ENCODE results near the gene SAC3D1.

Gene SAC3D1

DNA sequence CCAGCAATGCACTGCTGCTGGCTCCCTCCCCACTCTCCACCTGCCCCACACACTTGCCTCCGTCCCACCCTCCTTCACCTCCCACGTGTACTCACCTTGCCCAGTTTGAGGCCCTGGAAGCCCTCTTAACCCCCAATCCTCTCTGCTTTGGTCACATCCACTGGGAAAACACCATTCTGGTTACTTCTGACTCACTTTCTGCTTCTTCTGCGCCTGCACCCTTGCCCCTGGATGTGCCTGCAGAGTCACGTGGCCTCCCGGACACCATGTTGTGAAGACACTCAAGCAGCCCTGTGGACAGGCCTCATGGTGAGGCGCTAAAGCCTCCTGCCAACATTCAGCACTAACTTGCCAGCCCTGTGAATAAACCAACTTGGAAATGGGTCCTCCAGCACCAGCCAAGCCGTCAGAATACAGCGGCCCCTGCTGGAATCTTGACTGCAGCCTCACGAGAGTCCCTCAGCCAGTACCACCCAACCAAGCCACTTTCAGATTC lies 20.0 kb downstream of the SAC3D1 start:
- peak; percentile 3 for DNase-seq

DNA sequence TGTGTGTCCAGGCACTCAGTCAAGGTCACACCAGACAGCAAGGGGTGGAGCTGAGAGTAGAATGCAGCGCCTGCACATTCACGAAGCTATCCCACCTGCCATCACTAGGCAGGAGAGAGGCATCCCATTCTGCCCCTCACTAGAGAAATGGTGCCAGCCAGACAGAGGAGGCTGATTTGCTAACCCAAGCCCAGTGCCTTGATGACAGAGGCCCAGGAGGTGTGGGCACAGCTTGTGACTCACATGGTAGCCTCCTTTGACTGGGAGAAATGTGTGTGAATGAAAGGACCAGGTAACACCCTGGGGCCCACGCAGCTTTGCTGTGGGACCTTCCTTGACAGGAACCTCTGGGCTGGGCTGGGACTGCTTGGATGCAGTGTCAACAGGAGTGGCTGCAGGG lies 22.5 kb downstream of the SAC3D1 start:
- DNase-seq, result no peak

DNA sequence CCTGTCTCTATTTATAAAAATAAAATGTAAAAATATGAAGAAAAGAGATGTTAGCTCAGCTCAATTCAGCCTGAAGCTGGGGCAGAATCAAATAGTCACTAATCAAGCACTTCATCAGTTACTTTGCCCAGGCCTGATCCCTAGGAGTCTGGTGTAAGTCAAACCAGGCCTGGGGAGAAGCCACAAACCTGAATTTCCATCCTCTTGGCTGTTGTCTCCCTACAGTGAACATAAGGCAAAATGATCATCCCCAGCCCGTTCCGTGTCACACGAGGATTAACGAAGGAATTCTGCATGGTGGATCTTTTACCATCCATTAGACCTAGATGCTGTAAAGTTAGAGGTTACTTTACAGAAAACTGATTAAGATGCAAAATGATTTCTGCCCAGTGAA lies 23.8 kb downstream of the SAC3D1 start:
- DNase-seq, result no peak

DNA sequence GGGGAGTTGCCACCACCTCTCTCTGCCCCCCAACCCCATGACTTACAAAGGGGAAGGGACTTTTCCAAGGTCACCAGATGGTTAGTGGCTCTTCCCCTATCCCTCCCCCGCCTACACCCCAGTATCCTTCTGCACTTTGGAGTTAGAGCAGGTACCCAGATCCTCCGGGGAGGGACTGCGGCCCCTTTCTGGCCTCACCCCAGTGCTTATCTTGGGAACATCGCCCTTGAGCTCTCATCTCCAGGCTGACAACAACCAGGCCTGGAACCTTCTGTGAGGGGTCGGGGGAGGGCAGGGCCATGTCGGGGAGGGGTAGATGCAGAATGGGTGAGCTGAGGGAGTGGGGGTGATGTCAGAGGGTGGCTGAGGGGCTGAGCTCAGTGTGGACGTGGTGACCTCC lies 24.8 kb downstream of the SAC3D1 start:
- DNase-seq, result no peak

DNA sequence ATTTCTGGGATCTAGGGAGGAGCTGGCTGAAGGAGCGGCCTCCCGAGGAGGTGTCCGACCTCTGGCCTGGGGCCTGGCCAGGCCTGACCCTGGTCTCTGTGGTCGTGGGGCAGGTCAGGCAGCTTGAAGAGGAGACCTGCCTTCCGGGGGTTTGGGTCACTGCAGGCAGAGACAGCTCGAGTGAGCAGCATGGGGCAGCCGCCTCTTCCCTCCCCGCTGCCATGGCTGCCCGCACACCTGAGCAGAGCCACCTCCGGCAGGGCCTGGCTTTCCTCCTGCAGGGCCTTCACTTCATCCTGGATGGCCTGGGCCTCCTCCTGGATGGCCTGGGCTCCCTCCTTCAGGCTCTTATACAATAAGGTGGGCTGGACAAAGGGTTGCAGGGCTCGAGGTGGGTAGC lies 25.3 kb downstream of the SAC3D1 start:
- no peak for DNase-seq

DNA sequence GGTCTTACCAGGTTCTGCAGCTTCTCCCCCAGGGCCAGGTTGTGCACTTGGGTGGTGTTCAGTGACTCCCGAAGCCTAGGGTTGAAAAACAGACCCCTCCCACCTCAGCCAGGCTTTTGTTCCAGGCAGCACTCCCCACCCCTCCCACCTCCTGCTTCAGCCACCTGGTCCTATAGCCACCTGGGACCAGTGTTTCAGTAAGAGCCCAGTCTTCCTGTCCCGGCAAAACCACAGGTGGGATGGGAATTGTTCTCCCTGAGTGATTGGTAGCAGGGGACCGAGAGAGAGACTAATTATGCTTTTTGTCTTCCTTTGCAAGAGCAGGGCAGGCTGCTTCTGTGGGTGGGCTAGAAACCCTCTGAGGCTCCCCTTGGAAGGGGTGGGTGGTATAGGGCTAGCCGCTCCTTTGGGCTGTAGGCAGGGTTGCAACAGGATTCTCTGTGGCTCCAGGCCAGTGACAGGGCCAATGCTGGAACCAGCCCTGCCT lies 25.8 kb downstream of the SAC3D1 start:
- no peak for DNase-seq

DNA sequence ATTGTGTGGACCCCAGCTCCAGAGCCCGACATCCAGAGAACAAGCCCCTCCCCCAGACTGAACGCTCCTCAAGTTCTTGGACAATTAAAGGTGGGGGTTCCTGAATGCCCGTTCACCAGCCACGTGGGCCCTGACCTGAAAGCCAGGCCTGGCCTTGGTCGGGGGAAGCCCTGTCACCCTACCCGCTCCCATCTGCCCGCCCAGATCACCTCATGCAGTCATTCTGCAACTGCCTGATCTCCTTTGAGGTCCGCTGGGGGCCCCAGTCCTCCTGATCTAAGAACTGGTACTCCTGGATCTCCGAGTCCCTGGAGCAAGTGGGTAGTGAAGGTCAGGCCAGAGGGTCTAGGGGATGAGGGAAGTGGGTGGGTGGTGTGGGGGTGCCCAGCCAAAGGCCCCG lies 26.4 kb downstream of the SAC3D1 start:
- DNase-seq, result no peak

DNA sequence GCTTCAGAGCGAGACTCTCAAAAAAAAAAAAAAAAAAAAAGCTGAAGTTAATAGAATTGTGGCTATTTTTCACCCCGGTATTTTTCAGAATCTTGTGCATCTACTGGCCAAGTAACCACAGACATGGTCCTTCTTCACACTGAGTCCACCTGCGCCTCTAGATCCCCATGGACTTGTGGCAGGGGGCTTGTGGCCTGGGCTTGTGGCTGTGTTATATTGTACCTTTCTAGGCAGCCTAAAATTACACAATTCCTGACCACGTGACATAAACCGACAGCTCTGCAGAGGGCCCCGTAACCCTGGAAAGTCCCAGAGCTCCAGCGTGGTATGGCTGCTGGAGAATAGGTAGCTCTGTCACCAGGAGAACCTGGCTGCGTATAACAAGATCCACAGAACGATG lies 28.2 kb downstream of the SAC3D1 start:
- no peak for DNase-seq

DNA sequence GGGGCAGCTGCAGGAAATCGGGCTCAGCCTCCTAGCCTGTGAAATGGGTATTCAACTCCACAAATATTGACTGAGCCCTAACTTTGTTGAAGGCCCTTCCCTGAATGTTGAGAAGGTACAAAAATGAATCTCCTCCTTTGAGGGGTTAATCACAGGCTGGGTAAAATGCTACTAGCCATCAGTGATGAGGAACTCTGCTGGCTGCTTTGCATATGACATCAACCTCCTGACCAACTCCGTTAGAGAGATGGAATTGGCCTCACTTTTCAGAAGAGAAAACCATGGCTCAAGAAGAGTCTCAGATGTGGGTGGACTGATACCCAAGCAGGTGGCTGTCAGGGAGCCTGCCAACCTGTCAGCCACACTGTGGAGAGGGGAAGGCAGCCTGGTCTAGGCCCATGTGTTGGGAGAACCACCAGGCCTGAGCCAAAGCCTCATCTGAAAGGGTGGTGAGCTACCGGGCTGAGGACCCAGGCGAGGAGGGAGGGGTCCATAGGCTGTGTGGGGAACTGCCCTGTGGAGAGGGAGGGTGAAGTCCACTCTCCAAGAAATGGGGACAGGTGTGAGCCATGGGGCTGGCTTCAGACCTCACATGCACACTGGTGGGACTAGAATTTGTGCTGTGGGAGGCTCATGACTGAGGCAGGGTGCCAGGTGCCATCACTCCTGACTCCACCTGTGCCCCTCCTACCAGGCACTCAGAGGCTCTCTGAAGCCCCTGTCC lies 31.1 kb downstream of the SAC3D1 start:
- DNase-seq, result no peak

DNA sequence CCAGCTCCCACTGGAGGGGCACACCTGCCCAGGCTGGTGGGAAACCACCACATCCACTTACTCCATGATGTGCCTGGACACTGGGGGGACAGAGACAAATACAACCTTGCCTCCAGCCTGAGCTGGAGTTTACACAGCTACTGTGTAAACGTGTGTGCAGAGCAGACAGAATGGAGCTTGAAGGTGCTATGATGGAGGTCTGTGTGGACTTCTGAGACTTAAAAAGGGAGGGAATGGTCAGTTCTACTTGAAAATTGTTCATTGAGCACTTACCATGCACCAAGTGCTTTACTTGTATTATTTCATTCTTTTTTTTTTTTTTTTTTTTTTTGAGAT lies 31.6 kb downstream of the SAC3D1 start:
- no peak for DNase-seq

DNA sequence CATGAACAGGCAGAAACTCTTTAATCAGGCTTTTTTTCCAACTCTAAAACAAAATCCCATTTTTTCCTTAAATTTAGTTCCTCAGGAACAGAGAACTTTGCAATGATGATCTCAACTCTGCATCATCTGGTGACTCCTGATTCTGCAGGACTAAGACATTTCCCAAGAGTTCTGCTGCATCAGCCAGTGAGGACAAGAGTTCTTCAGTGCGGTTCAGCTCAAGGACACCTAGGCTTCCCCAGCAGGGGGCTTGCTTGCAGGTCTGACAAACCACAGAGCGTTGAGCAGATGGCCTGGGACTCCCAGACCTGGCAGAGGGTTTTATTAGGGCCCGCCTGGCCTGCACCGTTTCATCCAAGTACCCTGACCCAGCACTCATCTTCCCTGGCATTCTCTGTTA lies 36.4 kb downstream of the SAC3D1 start:
- no peak for DNase-seq

DNA sequence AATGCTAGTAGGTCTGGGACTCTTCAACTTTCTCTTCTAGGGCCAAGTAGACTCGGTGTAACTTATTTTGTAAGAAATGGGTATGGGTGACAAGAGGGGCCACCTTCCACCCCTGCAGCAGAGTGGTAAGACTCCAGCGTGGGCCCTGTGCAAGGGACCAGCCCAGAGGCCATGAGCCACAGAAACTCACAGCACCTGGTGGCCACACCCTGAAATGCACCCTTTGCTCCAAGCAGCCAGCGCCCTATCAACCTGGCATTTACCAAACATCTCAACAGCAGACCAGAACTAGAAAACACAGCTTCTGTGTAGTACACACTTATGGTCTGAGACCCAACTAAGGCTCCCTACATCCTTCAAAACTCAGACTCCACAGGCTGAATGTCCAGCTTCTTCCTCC lies 37.1 kb downstream of the SAC3D1 start:
- DNase-seq, result peak; percentile 12

DNA sequence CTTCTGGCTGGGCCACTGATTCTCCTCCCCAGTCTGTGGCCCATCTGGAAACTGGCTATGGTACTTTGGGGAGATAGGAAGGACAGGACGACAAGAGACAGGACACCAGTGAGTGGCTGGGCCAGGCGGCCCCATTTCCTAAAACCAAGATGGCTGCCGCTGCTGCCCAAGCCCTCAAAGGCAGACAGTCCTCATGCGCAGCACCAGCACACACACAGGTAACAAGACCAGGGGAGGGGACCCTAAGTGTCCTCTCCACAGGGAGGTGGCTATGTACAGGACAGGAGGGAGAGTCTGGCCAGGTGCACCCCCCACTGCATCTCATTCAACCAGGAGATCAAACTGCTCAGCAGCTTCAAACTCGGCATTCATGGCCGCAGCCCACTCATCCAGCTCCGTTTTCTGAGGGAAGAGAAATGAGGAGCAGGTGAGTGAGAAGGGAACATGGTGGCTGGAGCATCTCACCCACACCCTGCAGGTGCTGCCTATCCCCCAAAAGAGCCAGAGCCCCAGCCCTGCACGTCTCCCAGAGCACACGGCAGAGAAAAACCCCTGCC lies 37.9 kb downstream of the SAC3D1 start:
- DNase-seq, result no peak

DNA sequence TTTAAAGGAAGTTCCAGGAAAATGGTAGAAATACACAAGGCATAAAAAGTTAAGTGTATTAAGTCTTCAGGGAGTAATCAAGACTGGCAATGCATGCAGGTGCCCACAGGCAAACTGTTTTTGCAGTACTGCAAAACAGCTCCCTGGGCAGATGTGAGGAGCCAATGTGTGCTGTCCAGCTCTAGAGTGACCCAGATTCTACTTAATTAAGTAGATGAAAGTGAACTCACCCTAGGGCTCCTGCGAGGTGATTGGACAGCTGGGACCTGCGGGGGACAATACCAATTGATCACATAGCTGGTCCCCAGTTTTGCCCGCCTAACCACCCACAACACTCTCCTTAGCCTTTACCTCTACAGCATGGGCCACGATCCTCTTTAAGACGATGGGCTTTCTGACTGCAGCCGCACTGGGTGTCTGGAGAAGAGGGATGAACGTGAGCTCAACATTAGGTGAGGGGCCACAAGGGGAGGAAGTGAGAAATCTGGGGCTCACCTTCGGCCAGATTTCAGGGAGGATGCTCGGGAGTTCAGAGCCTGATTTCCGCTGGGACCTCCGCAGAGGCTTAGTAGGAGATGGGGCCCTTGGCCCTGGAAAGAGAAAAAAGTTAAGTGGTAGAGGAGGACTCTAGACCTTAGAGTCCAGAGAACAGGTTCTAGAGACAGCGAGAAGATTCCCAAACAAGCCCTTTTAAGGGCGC lies 42.3 kb downstream of the SAC3D1 start:
- no peak for DNase-seq

DNA sequence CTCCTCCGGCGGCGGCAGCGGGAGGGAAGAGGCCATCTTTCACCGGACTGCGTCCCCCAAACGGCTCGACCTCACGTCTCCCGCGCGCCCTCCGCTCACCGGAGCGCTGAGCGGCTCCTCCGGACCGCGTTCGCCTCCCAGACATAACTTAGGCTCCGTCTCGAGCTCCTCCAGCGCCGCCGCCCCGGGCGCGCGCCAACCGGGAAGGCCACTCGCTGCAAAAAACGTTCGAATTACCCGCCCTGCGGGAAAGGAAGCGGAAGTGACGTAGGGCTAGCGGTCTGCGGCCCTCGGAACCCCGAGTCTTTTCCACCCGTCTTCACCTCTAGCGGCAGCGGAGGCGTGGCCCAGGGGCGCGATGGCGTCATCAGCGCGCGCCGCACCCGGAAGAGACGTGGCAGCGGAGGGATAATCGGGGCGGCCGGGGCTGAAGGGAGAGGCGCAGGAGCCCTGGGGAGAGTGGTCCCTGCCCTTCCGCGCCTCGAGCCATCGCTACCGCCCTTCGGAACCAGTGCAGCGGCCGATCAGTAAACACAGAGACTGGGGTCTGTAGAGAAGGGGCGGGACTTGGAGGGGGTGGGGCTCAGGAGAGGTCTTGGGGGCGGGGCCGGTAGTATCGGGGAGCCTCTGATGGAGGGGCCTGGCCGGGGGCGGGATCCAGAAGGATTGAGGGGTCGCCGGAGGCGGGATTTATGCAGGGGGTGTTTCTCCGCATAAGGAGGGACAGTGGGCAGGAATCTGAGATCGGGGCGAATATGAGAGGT lies 43.0 kb downstream of the SAC3D1 start, which contains the start of the genes CDCA5 and ZFPL1:
Gene CDCA5 (minus strand): TSS at position 207 of the 764 bp plus-strand sequence. CDS start 62 bp downstream, at position 145.
Gene ZFPL1 (plus strand): TSS at position 389 of the 764 bp plus-strand sequence. CDS start 477 bp downstream, outside the sequence.
- DNase-seq, result peak; percentile 96

DNA sequence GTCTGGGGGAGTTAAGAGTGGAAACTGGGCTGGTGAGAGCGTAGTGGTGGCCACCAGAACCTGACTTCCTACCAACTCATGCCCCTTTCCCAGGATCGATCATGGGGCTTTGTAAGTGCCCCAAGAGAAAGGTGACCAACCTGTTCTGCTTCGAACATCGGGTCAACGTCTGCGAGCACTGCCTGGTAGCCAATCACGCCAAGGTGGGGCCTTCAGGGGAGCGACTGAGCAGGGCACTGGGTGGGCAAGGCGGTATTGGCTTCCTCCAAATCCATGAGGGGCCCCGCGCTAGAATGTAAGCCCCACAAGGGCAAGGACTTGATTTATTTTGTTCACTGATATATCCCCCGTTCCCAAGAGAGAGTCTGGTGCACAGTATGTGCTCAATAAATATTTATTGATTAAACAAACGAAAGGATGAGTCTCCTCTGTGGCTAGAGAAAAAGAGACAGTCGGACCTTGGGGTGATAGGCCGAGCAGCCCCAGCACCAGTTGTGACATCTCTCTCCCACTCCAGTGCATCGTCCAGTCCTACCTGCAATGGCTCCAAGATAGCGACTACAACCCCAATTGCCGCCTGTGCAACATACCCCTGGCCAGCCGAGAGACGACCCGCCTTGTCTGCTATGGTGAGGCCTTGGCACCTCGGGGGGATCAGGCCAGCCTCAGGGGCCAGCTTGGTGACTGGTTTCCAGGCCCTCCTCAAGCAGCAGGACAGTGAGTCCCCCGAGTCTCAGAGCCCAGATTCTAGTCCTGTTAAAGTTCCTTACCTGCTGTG lies 43.8 kb downstream of the SAC3D1 start:
- DNase-seq, result no peak

DNA sequence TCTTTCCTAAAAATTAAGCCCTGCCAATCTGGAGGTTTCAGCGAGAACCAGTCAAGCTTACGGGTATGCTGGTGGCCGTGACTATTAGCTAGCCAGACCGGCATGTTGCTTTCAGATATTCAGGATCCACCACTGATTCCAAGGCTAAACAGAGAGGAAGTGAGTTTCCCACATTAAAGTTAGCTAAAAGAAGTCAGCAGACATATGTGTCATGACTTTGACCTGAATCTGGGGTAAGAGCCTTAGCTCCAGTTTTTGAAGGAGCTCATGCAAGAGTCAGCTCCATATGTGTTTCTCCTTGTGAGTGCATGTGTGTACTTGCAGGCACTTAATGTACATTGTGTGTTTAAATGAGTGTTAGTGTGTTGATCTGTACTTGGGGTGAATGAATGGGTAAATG lies 44.4 kb downstream of the SAC3D1 start:
- no peak for DNase-seq

DNA sequence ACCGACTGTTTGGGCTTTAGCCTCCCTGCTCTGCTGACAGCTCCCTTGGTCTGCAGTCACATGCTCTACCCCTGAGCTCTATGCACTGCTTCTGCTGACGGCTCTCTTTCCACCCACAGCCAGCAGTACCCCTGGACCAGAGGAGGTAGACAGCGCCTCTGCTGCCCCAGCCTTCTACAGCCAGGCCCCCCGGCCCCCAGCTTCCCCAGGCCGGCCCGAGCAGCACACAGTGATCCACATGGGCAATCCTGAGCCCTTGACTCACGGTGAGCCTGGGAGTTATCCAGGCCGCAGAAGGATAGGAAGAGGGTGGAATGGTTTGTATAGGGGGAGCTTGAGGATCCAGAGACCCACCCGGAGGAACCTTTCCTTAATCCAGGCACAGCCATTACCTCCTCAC lies 45.8 kb downstream of the SAC3D1 start:
- no peak for DNase-seq

DNA sequence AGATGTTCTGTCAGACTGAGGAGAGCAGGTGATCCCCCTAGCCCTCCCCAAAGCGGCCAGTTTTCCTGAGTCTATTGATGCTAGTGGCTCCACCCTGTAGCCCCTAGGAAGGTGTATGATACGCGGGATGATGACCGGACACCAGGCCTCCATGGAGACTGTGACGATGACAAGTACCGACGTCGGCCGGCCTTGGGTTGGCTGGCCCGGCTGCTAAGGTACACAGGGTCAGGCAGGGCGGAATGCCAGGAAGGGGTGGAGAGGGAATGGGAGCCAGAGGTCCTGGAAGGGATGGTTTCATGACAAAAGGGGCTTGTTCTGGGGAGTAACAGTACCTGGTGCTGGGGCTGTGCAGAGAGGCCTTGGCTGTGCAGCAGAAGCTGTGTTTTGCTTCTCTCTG lies 46.2 kb downstream of the SAC3D1 start:
- DNase-seq, result no peak

DNA sequence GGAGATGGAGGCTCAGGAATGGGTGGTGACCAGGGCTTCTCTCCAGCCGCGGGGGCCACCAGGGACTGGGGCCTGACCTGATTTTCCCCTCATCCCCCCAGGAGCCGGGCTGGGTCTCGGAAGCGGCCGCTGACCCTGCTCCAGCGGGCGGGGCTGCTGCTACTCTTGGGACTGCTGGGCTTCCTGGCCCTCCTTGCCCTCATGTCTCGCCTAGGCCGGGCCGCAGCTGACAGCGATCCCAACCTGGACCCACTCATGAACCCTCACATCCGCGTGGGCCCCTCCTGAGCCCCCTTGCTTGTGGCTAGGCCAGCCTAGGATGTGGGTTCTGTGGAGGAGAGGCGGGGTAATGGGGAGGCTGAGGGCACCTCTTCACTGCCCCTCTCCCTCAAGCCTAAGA lies 46.8 kb downstream of the SAC3D1 start:
- DNase-seq, result no peak

DNA sequence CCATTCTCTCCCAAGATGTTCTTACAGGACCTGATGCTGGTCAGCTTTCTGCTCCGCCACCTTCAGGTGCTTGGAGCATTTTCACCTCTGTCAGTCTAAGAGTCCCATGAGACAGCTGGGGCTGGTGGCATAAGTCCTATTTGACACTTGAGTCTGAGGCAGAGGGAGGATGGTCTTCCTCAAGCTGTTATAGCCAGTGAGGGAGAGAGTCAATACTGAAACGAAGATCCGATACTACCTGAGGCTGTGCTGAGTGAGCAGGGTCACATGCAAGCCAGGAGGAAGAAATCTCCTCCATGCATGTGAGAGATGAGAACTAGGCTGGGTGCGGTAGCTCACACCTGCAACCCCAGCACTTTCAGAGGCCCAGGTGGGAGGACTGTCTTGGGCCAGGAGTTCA lies 48.6 kb downstream of the SAC3D1 start:
- DNase-seq, result no peak

DNA sequence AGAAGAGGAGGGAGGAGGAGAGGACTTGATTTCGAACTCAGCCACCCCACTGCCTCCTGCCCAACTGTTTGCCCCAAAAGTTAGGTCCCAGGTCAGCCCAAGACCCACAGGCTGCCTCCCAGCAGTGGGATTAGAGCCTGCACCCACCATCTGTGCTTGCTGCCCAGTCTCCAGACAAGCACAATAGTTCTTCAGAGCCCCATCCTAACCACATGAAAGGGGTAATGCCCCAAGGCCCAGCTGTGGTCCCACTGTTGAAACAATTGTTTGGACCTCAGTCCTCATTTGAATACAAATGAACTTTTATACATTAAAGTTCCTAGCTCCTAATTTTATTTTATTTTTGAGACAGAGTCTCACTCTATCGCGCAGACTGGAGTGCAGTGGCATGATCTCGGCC lies 49.6 kb downstream of the SAC3D1 start:
- no peak for DNase-seq
